ENCODE results near the gene CRYAB.
"Not testable (repeated sequence)": the region's sequence is repeated elsewhere in the genome, so short reads cannot be mapped to it uniquely, and the experiment has no call there.

CRYAB gene

DNA sequence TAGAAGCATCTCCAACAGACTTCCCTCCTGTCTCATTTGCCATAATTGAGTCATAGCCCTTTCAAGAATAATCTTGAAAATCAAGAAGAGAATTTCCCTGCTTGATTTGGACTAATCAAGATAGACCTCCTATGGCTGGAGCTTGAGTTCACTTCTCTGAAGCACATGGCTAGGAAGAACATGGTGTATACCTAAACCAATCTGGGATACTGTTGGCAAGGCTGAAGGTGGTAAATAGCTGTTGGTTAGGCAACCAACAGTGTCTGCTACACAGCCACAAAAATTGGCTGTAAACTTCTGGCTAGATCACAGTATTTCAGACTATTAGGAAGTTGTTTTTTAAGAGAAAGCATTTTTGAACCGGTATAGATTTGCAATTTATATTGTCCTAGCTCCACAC, 4.9 kb downstream of the CRYAB start:
- no peak for DNase-seq

DNA sequence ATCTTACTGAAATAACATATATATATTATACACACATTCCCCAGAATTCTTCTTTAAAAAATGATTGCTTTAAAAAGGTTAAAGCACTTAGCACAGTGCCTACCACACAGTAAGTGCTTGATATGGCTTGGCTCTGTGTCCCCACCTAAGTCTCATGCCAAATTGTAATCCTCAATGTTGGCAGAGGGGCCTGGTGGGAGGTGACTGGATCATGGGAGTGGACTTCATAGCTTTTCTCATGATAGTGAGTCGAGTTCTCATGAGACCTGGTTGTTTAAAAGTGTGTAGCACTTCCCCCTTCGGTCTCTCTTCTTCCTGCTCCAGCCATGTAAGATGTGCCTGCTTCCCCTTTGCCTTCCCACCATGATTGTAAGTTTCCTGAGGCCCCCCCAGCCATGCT, 6.2 kb downstream of the CRYAB start:
- no peak for DNase-seq

GRCh38 chr11:111886844-111887243, 24.7 kb downstream of the CRYAB start:
- no peak for DNase-seq

GRCh38 chr11:111886032-111886431, 25.5 kb downstream of the CRYAB start:
- no peak for DNase-seq

- DNase-seq, result not testable (repeated sequence)
These were observed 26.5 kb downstream of the CRYAB start for GRCh38 chr11:111885053-111885452.

DNA sequence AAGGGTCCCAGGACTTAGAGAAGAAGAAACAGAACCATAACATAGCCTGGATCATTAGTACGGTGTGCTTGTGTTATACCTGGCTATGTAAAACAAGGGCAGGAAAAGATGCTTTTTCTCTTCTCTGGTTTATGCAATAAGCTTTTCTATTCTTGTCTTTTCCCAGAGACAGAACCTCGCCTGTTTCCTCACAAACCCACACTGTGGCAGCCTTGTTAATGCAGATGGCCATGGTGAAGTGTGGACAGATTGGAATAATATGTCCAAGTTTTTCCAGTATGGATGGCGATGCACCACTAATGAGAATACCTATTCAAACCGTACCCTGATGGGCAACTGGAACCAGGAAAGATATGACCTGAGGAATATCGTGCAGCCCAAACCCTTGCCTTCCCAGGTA, 29.4 kb downstream of the CRYAB start:
- DNase-seq, result no peak

GRCh38 chr11:111879637-111879960, 32.0 kb downstream of the CRYAB start:
- DNase-seq, result no peak

GRCh38 chr11:111878849-111879636, 32.5 kb downstream of the CRYAB start, which contains the start of the genes CFAP68 and FDXACB1:
CFAP68 (plus strand) TSS chr11:111879541; CDS start chr11:111879561, 20 bp downstream.
FDXACB1 (minus strand) TSS chr11:111879165; CDS start chr11:111879132, 33 bp downstream.
- DNase-seq, result peak; percentile 77 to 91 (median 85)

DNA sequence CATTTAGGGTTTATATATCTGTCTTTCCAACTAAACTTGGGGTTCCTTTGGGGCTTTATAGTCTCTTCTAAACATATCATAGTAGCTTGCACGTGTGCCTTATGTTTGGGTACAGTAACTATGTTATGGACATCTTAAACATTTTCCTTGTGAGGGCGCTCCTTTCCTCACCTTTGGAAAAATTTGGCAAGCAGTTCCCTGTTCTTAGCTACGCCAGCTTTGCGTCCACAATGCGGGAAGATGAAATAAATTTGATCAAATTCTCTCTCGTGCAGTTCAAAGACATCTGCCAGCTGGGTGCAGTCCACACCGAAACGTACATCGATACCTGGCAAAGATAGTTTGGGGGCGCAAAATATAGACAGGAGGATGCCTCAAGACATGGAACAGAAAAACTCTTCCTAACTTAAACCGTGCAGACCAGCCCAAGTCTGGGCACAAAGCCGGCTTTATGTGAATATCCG, 33.2 kb downstream of the CRYAB start:
- DNase-seq, result no peak

DNA sequence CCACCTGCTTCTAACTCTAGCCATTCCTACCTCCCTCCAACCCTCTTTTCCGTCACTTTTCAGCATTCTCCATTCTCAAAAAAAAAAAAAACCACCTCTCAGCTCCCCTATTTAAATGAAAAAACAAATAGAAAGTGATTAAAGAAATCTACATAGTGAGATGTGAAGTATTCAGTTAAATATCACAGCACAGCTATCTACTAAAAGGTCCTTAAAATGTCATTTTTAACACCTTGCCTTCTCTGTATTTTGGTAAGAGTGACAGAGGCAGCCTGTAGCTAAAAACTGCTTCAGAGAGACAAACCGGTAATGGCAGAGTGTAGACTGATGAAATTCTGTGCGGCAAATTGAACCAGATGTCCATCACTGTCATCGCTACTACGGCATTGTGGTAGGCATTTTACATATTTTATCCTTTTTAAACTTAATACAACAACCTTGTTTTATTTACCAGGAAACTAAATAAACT, 39.8 kb downstream of the CRYAB start:
- DNase-seq, result no peak

GRCh38 chr11:111870886-111871692, 40.5 kb downstream of the CRYAB start, which contains the start of gene ALG9:
ALG9 (minus strand) TSS chr11:111871581; CDS start chr11:111871482, 99 bp downstream.
- peak; percentile 83 to 93 (median 84) for DNase-seq

- DNase-seq, result no peak
These were observed 41.1 kb downstream of the CRYAB start for GRCh38 chr11:111870522-111870885.

DNA sequence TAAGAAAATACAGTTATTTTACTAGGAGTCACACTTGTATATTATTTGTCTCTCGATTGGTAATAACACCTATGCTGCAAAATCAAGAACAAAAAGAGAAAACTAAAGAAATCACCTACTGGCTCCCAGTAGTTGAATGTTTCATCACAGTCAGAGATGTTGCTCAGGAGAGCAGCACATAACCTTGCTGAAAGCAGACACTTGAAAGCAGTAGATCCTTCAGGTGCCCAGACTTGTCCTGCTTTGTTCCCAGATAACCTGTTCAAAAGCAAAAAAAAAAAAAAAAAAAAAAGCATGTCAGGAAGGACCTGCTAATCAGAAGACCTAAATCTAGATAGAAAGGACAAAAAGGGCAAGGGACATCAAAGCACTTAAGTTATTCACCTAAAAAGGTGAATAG, 41.5 kb downstream of the CRYAB start:
- DNase-seq, result no peak

DNA sequence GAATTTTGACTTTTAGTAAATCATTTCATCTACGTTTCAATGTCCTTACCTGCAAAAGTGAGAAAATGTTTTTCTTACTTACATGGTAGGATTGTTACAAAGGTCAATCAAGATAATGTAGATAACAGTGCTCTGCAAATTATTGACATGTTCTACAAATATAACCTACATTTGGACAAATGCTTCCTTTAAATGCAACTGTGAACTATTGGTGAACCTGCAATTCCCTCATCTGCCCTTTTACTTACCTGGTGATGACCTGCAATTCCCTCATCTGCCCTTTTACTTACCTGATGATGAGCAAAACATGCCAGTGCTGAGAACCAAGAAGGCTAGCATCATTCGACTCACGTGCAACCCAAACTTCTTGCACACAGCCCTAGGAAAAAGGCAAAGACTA, 51.3 kb downstream of the CRYAB start:
- no peak for DNase-seq
